ENCODE data around the gene LIMS1.

DNA sequence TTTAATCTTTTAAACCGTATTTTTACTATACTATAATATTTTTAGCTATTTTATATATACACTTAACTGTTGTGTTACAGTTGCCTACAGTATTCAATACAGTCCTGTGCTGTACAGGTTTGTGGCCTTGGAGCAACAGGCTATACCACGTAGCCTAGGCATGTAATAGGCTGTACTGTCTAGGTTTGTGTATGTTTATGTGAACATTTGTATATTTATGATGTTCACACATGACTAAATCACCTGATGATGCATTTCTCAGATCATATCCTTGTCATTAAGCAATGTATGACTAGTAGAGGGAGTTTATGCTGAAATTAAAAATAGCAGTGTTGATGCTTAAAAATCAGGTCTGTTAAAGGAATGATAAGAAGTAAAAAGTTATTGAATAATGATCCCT lies 92.7 kb downstream of the LIMS1 start:
- TF ChIP-seq CTCF (IDR thresholded peaks at IDR 0.05; ENCODE audit: low read depth, low read length): no peak
- TF ChIP-seq EZH2phosphoT487 (IDR thresholded peaks at IDR 0.05; ENCODE audit: low read depth): no peak
